HG02973 (cell line): ENCODE results near the gene NTNG1.

Source experiments
- ATAC-seq: cut with Tn5 transposase; IDR thresholded peaks from one replicate; pipeline ENCODE4 v1.9.1; 2021; ENCODE audit warnings: moderate library complexity; ENCODE audit not compliant: unreplicated experiment

NTNG1 gene

DNA sequence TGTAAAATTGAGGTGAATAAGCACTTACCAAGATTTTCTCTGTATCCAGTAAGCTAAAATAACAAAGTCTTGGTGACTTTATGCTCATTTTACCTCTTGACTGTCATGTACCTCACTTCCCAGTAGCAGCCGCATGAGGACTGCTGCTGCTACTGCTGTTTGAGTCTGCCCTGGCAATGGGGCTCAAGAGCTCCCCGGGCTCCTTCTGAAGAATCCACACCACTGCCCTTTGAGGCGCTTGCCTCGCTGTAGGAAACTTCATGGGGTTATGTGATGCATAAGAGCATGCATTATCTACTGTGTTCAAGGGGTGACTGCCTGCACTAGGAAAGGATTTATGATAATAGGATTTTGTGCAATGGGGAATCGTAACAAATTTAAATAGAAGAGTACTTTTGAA, 113.5 kb downstream of the NTNG1 start:
- no peak for ATAC-seq

DNA sequence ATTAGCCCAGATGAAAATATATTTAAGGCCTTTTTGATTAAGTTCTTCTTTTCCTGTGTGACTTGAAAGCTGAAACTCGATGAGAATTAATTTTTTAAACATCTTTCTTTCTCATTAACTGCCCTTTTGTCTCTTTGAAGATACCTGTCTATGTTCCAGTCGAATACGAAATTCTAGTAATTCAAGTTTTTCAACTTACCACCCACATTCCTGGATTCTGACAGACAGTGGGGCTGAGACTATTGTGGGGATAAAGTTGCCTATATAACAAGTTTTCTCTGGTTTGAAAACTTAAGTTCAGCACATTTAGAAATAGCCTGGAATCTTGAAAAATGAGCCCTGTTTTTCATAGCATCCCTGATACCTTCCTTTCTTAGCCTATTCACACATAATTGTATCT, 114.6 kb downstream of the NTNG1 start:
- no peak for ATAC-seq

DNA sequence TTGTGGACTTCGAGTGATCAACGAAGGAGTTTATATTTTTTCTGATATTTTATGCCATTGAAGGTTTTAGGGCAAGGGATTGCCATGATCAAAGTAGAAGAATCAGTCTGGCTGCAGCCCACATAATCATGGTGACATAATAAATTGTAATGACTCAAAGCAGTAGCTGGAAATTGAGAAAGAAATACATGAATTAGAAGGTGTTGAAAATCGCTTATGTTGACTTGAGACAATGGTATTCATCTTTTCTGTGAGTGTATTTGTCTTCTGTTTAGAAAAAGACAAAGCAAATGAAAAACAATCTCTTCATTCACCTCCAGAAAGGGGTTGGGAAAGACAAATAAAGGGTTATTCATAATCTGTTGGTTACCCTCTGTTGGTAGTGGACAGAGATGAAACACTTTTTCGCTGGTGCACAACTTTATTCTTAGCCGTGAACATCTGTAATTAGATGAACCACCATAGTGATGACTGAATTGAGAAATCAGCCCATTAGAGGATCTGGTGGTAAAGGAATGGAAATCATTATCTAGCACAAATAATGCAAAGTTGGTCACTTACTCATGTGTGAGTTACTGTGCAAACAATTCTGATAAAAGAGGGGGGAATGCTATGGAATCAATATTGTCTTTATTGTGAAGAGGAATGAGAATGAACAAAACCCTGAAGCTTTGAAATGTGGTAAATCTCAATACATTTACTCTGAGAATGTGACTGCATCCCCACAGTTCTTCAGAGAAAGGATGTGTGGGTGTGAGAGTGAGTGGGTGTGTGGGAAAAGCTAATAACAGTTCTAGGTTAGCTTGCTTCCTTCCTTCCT, 121.8 kb downstream of the NTNG1 start:
- no peak for ATAC-seq

DNA sequence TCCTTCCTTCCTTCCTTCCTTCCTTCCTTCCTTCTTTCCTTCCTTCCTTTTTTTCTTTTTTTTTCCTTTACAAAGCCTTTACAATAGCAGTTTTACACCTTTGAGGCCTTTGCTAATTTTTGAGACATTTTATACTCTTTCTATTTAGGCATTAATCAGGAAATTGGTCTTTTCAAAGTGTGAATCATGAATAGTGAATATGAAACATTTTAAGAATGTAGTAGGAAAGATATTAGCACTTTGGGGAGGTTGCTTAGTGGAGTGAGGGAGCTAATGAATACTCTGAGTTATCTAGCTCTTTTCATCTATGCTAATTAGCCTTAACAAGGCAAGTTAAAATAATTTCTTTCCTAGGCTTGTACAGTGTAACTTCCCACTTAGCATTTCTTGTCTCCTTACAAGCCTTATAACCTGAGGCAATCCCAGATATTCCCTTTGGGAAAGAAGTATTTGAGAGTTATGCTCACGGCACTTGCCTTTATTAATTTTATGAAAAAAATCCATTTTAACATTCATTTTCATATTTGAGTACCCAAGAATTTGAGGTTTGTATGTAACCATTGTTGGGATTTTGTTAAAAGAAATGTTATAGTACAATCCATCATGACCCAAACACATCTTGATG, 122.6 kb downstream of the NTNG1 start:
- ATAC-seq: no peak

DNA sequence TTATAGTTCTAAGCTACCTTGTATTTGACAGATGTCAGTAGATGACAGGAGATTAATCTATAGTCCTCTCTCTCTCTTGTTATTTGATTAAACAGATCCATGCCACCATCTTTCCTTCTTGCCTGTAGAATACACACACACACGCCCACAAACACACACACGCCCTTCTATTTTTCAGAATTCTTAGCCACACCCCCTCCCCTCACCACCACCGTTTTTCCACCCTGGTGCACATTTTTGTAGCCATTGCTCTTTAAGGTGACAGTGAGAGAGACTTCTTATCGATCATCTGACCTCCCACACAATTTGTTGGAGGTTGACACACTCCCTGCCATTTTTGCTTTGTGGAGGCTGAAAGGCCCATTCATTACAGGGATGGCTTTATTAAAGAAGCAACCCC, 123.2 kb downstream of the NTNG1 start:
- no peak for ATAC-seq

DNA sequence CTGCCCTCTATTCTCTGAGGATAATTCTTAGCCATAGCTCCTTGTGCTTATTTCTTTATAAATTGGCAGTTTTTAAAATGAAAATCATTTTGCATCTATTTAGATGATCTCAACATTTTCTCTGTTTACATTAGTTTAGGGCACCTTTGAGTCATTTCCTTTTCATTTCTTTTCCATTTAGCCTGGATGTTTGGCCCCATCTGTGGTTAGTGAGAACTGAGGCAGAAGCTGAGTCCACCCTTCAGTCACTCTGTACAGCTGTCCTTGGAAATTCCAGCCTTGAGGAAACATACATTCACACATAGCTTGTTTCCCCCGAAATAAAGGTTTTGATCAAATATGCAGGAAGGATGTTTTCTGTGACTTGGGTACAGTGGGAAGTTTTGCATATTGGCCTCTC, 123.7 kb downstream of the NTNG1 start:
- ATAC-seq: no peak

DNA sequence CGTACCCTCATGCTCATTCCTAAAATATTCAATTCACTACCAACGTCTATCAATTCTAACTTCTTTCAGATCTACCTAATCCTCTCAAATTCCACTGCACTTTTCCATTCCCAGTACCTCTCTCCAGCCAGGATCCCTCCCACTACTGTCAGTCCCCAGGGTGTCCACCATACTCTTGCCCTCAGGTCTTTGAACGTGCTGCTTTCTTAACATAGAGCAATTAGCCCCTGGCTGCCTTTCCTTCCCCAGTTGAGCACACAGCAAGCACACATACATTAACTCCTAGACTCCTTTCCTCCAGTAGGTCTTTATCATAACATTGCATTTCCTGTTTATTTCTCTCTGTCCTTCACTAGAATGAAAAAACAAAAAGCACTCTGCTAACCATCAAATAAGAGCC, 126.7 kb downstream of the NTNG1 start:
- ATAC-seq: no peak

DNA sequence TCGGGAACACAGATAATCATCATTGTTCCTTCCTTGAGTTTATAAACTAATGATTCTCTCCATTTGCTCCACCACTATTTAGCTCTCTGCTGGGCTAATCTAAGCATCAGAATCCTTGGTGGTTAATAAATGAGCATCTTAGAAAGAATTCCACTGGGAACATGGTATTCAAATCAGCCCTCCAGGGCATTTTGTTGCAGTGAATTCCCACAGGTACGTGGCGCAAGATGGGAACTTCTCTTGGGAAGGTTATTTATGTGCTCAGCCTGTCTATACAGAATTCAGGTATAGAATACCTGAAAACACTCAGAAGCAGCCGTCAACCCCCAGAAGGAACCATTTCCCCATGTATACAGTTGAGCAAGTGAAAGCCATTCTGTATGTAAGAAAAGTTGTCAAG, 131.5 kb downstream of the NTNG1 start:
- no peak for ATAC-seq

DNA sequence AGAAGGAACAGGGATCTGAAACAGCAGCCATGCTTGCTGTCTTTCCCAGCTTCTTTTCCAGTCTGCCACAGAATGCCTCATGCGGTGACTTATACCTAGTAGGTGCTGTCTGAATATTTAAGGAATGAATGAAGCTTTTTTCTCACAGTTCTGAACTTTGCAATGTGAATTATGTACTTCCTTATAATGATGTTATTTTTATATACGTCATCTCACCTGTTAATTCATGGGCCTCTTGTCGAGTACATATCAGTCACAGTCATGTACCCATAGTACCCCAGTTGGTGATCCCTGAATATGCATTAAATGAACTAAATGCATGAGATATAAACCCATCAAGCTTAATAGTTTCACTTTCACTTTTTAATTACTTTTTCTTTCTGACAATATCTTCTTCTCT, 132.7 kb downstream of the NTNG1 start:
- no peak for ATAC-seq

DNA sequence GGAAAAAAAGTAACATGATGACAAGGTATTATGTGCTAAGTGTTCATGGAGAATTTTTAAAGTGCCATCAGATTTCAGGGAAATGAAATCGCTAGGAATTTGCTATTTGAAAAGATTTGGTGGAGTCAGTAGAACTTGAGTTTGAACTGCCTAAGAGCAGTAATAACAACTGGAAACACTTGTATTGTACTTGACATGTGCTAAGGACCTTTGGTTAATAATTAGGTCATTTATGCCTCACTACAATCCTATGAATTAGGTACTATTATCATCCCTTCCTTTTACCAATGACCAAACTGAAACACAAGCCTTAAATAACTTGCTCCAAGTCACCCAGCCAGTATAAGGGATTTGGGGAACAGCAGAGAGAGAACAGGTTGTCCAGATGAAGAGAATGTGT, 133.4 kb downstream of the NTNG1 start:
- ATAC-seq: no peak

DNA sequence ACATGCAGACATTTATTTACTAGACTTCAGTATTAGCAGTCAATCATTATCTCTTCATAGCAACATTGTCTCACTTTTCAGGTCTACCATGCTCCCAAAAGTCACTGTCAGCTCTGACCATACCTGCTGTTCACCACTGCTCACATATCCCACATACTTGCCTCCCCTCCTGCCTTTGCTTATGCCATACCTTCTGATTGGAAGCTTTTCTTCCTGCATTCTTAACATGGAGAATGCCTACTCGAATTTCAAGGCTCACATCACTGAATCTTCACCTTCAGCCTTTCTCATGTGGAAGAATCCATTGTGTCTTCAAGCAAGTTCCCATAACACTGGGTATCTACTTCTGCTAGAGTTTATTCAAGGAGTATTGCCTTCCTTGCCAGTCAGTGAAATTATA, 135.4 kb downstream of the NTNG1 start:
- ATAC-seq: no peak

DNA sequence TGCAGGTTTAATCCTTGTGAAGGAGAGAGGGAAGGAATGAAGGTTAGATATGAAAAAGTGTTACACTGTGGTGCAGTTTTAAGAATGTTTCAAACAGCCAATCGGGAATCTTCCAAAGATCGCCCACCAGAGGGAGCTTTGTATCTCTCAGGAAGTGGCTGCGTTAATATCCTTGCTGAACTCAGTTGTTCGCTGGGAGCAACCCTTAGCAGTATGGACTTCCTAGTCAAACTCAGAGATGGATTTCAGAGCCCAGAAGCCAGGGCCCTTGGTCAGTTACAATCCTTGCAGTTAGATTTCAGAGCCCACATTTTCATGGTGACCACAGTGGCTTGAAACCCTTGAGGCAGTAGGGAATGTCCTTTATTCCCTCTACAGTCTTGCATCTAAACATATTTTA, 136.2 kb downstream of the NTNG1 start:
- no peak for ATAC-seq

DNA sequence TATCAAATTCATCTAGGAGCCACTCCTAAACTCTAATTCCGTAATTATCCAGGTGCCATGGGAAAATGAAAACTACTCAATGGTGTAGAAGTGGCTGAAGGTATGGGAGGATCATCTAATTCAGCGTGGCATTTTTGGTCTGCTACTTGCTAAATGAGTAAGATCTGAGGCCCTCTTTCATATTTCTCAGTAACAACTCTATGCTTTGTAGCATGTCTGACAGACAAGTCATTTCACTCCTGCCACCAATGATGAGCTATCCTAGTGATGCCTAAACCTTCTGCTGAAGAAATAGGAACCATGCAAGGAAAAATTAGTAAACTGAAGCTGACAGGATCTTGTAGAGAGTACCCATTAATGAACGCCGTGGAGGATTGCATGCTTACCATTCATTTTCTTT, 145.3 kb downstream of the NTNG1 start:
- no peak for ATAC-seq

DNA sequence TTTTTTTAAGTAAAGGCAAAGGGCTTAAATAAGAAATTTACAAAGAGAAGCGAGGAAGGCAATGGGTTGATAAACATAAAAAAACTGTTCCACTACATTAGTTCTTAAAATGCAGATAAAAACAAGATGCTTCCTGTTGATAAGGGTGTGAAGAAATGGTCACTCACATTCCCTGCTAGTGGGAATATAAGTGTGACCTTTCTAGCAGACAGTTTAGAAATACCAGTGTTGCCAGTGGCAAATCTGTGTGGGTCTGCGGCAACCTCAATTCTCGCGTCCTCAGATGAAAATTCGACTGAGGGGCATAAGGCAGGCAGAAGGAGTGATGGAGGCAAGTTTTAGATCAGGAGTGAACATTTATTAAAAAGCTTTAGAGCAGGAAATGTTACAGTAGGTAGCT, 151.1 kb downstream of the NTNG1 start:
- ATAC-seq: no peak

DNA sequence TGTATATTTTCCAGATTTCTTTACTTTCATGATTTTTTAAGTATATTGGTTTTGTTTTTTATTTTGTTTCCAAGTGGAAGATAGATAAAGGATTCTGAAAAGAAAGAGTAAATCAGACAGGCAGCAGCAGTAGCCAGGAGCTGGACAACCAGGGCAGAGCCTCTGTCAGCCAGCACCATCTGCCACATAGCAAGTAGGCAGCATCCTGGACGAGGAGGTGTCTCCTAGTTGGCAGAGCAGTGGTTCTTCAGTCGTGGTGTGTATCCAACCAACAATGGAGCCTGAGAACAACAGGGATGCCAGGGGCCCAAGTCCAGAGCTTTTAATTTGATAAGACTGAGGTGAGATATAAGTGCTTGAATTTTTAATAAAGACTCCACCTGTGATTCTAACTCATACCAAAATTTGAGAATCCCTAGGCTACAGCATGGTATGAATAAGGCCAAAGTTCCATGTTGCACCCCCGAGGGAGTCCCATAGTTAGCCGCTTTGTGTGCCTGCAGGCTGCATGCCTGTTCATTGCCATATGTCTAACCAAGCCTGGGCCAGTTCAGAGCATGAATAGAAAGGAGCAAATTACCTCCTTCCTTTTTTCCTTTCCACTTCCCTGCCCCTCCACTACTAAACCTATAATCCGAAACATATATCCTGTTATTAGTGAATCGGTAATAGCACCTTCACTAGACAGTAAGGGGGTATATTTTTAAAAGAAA, 153.2 kb downstream of the NTNG1 start:
- no peak for ATAC-seq

DNA sequence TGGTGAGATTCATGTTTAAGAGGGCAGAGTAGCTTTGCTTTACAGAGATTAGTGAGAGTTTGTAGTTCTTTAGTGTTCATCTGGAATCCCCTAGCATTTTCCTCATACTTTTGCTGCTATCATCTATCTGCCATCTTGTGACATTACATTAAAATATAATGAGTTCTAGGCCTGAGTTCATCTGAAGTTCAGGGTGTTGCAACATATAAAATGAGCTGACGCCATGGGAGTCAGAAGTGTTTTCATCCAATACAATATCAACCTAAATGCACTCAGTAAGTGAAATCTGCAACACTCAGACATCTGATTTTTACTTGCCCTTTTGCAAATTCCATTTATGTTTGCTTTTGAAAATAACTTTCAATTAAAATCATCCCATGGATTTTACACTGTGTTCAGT, 153.8 kb downstream of the NTNG1 start:
- no peak for ATAC-seq

DNA sequence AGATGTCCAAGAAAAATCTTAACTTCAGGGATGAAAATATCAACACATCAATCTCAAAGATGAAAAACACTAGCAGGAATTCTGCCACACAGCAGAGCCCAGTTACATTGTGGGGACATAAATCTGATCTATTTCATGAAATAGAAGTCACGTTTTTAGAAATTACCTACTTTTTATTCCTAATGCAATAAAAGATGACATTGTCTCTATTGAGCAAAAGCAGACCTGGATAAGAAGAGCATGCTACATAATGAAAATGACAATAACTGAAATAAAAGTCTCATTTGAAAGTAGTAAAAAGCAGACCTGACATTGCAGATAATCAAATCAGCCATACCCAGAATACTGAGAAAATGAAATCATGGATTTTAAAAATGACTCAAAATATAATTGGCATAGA, 156.8 kb downstream of the NTNG1 start:
- no peak for ATAC-seq

DNA sequence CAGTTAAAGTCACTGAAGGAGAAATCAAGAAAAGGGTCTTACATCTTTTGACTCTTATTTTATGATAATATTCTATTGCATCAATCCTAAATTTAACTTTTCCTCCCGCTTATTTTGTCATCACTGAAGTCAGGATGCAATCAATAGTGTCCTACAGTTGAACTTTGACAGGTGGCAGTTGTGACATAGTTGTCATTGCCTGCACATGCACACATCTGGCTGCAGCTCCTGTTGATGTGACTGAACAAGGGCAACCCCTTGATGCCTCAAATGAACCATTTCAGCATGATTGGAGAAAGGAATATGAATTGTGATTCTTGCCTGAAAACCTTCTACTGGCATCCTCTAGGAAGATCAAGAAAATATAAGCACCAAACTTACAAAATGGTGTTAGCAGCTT, 157.7 kb downstream of the NTNG1 start:
- no peak for ATAC-seq

DNA sequence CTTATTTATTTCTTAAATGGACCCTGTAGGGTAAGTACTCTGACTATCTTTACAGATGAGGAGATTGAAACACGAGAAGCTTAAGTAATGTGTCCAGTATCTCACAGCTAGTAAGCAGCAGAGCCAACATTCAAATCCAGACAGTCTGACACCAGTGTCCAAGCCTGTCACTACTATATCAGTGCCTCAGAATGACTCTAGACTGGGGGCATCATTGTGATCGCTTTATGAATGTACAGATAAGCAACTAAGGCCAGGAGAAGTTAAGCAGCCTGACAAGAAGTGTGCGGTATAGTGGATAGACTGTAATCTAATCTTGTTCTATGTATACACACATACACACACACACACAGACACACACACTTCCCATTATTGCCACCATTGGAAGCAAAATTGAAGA, 158.7 kb downstream of the NTNG1 start:
- no peak for ATAC-seq

DNA sequence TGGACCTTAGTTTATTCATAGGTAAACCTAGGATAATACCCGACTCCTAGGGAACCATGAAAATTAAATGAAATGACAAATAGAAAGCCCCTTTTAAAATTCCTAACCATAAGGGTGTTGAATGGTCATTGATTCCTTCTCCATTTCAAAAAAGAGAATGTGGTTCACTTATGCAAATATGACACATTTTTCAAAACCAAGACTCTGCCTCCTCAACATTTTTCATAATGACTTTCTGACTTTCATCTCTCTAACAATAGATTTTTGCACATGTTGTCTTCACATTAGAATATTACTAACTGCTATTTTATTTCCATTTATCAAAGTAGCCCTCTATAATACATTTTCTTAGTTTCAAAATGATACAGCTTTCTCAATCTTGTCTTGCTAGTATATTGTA, 169.1 kb downstream of the NTNG1 start:
- ATAC-seq: no peak

DNA sequence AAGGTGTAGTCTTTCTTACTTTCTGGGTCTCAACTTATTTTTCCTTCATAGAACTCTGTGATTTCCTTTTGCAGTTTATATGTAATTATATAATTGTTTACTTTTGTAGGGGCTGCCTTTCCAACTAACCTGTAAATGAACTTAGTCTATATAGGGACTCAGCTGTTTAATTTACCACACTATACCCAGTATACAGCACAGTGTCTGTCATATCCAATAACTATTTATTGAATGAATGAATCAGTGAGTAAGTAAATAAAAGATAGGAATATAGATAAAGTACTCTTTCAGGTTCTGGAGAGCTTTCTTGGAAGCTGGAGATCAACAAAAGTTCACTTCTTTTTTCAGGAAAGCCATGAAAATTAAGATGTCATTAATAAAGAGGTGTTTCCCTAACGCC, 174.8 kb downstream of the NTNG1 start:
- no peak for ATAC-seq

DNA sequence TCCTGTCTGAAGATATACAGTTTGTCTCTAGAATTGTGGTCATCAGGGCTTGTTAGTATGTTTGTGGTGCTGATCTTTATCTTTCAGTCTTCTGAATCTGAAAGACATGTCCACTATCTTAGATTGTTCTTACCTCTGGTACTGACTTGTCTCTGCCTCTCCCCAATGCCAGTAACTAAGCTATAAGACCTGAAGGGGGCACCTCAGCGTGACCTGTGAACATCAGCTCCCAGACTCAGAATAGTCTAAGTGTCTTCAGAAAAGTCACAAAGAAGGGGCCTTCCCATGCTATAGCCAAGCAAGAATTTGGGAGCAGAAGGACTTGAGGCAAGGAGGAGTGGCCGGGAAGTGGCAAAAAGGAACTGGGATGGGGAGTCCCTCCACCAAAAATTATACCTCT, 178.1 kb downstream of the NTNG1 start:
- ATAC-seq: no peak
